Raji (cell line): ENCODE measurements around the gene SNX10.

Experiments used
- POLR2A ChIP-seq: IDR thresholded peaks from 2 replicates; pipeline ENCODE4 v1.6.1; 2011; ENCODE audit warnings: low read depth, low read length, control low read depth; ENCODE audit not compliant: insufficient read depth

The SNX10 gene

DNA sequence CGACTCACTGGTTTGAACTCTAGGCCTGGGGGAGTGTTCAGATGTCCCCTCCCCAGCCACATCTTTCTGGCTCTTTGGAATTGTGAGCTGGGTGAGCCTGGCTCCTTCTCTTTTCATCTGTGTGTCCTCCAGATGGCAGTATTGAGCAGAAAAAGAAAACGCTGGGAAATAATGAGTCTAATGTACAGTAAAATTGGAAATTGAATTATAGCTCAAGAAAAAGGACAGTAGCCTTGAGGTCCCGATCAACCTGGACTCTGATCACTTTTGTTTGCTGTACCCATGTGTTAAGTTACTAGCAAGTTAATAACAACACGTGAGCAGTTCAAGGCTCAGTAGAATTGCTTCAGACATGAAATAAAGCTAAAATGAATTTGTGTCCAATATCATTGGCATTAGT, 77.9 kb downstream of the SNX10 start:
- no peak for TF ChIP-seq POLR2A

DNA sequence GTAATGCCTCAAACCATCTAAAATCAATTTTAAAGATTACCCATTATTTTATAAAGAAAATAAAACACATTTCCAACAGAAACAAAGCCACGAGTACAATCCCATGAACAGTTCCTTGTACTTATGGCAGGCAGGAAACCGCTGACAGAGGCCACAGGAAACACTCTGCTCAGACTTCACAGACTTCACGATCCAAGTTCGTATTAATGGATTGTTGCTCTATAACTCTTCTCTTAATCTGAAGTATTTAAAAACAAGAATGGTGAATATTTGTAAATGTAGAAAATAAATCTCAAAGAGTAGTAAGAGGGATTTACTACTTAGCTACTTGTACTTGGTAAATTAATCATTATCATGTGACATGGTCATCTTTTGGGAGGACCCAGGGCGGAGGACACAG, 78.3 kb downstream of the SNX10 start:
- no peak for TF ChIP-seq POLR2A

DNA sequence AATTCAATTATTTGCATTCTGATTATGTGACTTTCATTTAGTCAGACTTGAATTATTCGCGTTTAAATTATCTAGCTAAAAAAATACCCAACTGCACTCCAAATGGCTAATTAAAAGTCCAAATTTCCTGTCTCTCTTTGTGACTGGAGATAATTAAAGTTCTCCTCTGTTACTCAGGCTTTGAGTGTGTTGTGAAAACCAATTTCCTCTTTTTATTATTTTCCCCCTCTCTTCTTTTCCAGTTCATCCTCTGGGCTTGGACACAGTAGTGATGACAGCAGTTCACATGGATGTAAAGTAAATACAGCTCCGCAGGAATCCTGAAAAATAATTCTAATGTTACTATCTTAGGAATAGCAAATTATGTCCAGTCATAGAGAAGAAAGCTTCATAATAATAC, 80.6 kb downstream of the SNX10 start:
- TF ChIP-seq POLR2A, result no peak

DNA sequence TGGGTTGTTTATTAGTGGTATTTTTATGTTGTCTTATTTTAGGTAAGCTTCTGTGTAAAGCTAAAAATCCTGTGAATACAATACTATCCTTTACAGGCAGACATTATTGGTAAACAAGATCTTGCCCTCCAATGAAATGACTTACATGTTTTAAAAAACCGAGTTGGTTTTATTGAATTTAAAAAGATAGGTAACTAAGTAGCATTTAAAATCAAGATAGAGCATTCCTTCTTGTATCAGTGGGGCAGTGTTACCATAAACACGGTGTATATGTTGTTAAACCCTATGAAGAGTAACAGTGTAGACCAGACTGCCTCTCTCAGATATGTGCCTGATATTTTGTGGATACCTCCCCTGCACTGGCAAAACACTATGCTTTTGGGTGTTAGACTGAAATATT, 81.0 kb downstream of the SNX10 start:
- TF ChIP-seq POLR2A, result no peak

DNA sequence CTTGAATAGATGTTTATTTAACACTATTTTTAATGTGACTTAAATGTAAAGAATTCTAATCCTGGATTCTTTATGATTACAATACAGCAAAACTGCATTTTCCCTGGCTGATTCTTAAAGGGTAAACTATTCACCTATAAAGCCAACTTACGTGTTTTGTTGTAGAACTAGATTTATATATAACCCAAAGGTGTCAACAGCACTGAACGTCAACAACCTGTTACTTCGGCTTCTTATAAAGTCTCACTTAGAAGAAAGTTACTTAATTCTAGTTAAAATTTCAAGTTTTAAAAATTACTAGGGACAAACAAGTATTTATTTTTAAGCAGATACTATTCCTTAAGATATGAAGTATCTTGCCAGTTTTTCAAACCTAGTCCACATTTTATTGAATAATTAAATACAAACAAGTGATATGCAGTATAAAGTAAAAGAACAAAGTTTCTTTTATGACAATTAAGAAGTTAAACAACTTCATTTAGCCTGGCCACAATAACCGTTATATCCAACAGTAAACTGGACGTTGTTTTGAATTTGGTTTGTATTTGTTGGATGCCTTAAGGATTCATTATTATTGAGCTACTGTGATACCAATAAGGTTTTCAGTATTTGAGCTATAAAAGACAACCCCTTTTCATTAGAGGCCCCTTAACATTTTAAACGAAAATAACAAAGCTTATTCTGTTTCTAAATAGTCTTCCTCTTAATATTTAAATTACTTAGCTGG, 83.1 kb downstream of the SNX10 start:
- TF ChIP-seq POLR2A, result no peak

DNA sequence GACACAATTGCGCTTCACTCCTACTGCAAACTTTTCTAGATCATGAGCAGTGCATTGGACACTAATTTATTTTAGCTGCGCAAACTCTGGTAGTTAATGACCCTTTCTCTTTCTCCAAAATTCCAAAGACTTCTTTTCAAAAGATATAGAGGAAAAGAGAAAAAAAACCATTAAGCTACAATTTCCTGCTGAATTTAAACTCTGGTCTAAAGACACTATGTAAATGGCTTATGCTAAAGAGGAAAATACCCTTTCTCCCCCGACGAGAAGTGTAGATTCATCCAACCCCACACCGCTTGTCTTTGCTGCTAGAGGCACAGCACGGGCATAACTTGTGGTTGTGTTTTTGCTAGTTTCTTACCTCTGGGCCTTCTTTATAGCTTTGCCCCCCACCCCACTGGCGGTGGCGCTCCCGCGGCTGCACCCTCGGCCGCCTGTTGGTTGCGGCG, 84.1 kb downstream of the SNX10 start:
- TF ChIP-seq POLR2A, result no peak

DNA sequence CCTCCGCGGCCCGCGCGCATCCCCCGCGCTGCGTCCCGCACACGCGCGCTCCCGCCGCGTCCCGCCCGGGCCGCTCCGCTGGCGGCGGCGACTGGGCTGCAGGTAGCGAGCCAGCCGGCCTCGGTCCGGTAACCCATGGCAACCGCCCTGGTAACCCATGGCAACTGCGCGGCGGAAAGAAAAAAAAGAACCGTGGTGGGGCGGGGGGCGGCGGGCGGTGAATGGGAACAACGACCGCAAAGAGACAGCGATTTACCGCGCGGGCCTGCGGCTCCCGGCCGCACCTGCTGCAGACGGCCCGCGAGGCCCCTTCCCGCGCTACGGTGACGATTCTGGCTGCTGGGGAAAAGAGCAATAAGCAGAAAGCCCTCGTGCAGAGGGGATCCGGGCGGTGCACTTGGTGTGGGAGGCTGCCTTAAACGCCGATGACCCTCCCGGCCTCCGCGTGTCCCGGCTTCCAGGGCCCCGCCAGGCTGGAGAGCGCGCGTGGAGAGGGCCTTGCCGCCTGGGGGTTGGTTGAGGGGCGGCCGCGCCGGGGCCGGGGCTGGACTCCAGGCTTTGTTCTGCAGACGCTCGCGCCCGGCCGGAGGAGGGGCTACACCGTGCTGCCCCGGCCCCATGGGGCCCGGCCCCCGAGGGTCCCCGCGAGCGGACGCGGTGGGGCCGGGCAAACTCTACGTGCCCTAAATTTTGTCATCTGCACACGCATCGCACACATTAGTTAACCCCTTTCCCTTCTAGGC, 84.7 kb downstream of the SNX10 start:
- no peak for TF ChIP-seq POLR2A

DNA sequence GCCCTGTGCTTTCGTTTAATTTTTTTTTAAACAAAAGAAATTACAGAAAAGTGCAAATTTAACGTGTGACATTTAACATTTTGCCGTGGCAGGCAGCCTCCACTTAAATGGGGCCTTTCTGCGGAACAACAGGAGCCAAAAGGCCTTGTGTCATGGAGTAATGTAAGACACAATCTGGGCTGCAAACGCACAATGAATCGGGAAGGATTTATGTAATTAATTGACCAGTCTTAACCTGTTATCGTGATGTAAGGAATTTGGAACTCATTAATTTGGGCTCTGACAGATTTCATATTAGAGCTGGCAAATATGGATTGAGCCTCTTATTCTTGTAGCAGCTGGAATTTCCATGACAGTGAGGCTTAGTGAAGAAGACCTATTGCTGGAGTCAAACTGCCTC, 86.4 kb downstream of the SNX10 start:
- TF ChIP-seq POLR2A, result no peak

DNA sequence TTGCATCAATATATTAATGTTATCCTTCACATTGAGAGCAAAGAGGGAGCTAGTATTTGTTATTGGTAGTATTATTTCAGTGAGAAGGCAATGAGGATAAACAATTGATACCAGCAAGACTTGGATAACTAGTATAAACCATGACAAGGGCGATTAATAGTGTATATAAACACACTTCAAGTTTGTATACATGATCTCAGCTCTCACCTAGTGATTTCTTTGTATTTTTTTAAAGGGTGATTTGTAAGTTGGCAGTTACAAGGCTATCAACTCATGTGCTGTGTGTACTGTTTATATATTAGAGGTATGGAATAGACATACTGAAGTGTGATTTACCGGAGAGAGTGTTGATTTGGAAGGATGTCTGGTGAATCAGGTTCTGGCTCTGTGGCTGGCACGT, 88.0 kb downstream of the SNX10 start:
- no peak for TF ChIP-seq POLR2A

DNA sequence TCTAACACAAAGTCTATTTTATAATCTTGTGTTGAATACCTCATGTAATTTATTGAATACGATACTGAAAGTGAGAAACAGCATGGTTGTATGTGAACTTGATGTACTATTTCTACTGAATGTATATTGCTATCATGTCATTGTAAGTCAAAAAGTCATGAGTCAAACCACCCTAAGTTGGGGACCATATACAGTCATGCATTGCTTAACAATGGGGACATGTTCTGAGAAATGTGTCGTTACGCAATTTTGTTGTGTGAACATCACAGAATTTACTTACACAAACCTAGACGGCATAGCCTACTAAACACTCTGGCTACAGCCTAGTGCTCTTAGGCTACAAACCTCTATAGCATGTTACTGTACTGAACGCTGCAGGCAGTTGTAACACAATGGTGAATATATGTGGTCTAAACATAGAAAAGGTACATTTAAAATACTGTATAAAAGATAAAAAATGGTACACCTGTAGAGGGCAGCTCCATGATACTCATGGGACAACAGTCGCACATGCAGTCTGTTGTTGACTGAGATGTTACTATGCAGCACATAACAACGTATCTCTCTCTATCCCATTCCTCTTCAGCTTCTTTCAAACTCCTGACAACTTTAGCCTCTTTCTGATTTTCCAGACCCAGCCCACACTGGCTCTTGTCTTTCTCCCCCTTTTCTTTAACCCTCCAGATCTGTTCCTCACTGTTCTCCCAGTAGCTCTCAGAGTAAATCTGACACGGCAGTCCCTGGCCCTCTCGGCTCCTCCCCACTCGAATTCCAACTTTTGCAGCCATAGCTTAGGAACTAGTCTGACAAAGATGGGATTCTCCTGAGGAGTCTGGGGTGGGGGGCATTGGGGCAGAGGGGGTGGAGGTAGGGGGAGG, 90.1 kb downstream of the SNX10 start:
- no peak for TF ChIP-seq POLR2A

DNA sequence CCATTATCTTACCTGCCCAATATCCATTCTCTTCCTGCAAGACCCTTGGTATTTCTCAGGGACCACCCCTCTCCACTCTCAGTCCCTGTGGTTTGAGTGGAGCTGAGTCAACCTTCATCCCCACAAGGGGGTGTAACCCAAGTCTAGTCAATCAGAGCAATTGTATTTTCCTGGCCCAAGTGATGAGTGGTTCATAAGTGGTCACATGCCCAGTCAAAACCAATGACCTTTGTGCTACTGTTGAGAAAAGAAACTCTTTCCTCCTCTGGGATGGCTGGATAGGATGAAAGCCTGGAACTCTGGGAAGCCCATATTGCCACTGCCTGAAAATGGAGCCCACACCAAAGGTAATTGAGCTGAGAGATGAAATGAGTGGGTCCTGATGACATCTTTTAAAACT, 93.6 kb downstream of the SNX10 start:
- no peak for TF ChIP-seq POLR2A

DNA sequence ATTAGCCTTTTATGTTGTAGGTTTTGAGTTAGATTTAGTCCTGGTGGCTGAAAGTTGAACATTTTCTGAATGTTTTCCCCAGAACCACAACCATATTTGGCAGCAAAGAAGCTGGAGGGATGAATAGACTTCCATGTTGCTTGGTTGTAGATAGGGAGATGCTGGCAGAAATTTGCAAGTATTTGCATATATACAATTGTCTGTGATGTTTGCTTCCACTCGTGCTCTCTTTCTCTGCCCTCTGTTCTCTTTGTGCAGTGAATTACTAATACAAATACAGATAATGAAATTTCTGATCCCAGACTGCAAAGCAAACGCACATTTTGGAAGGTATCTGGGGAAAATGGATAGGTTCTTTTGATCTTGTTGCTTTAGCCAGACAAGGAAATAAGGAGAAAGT, 96.1 kb downstream of the SNX10 start:
- TF ChIP-seq POLR2A, result no peak

DNA sequence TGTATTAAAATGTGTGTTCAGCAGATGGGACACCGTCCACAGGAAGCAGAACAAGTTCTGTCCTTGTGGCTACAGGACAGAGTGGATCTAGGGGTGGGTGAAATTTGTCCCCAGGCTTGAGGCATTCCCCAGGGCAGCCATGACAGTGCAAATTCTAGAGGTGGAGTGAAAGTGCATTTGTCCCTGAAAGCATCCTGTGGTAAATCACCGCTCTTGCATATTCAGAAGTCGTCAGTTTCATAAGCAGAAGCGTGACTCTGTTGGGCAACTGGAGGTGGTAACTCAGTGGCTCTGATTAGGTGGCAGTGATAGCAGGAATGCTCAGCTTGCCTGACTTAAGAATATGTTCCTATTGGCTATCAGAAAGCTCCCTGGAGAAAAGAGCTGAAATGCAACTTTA, 96.6 kb downstream of the SNX10 start:
- no peak for TF ChIP-seq POLR2A

DNA sequence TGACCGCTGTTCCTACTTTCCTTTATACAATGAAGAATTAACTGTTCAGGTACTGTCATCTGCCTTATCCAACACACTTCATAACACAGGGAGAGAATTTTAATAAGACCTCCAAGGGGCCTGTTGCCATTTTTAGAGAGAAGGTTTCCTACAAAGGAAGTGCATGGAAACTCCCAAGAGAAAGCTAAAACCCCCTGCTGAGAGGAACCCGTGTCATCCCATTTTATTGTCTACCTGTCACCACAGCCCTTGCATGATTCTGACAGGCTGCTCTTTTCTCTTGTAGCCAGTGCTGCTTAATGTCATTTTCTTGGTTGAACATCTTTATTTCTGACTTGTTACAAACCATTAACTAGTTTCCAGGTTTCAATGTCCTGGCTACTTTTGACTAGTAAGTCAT, 98.4 kb downstream of the SNX10 start:
- TF ChIP-seq POLR2A, result no peak

DNA sequence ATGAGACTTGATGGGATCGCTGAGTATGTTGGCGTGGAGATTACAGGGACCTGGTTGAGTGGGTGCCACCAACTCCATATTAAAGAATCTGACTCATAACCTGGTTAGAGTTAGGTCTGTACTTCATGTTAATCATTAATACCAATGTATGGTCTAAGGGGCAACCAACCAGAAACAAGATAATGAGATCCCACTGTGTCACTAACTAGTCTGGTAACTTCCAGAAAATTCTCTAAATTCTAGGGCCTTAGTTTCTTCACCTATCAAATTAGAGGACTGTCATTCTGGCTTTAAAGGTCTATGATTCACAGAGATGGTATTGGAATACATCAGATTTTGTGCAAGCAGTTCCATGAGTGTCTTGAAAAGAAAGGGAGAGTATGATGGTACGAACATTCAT, 102.2 kb downstream of the SNX10 start:
- no peak for TF ChIP-seq POLR2A

DNA sequence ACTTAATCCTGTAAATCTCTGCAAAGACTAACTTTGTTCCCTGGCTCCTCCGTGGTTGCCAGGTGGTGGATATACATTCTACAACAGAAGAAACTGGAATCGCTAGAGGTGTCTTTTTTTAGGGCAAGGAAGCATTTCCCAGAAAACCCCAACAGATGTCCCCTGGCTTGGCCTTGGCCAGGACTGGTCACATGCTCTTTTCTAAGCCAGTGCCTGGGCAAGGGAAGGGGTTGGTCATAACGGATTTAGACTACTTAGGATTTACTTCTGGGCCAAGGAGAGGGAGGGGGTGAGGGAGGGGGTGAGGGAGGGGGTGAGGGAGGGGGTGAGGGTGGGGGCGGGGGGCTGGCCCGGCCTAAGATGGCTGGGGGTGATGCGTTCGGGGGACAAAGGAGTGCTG, 105.7 kb downstream of the SNX10 start:
- no peak for TF ChIP-seq POLR2A
